SK-N-SH (cell line): ENCODE results near the gene PPIF. TPM values are rescaled to one million over a fixed set of nuclear protein-coding genes. Genes with fewer than 3 reads are reported as not detected.

ENCODE experiments used
- CTCF ChIA-PET: fragments of 300-600, 350-600 bp; formaldehyde crosslinking; extraction: SDS; loops from one replicate; lab custom pipeline; 2021; lab: Yijun Ruan, JAX
- POLR2A ChIA-PET: fragments of 350-600 bp; sonication (Branson Sonifier 250); formaldehyde crosslinking; extraction: SDS; loops from one replicate; lab custom pipeline; 2020; ENCODE audit warnings: antibody characterized with exemption, inconsistent platforms; lab: Yijun Ruan, JAX
- DNase-seq: peaks from one replicate; pipeline ENCODE4 v3.0.0; 2012
- H2AFZ ChIP-seq: fragments of 200-600 bp; sonication (generic); 2 replicates; pipeline ENCODE4 v1.8.1; 2016; ENCODE audit warnings: antibody characterized with exemption, mild to moderate bottlenecking, low read depth
- H3F3A ChIP-seq: fragments of 200-600 bp; sonication (generic); replicated peaks from 2 replicates; pipeline ENCODE3; 2016; ENCODE audit warnings: antibody characterized with exemption, mild to moderate bottlenecking; ENCODE audit not compliant: insufficient read depth
- H3K27ac ChIP-seq, 2 experiments: fragments of 200-500 bp in 1 of 2; fragments of 200-600 bp in 1 of 2; sonication (Bioruptor generic) in 1 of 2; sonication (generic), shearing (Covaris generic) in 1 of 2; 2 replicates each; pipeline versions ENCODE4 v1.5.1 to v1.6.1; 2014 to 2016; ENCODE audit warnings: low read depth in 2 of 2, inconsistent platforms in 1 of 2, low read length in 1 of 2, mild to moderate bottlenecking in 1 of 2, mixed read lengths in 1 of 2
- H3K27me3 ChIP-seq: fragments of 200-600 bp; sonication (generic), shearing (Covaris generic); 2 replicates; pipeline ENCODE4 v1.6.1; 2016; ENCODE audit warnings: mixed run types; ENCODE audit not compliant: insufficient read depth
- H3K36me3 ChIP-seq, 2 experiments: fragments of 200-500 bp in 1 of 2; fragments of 200-600 bp in 1 of 2; sonication (Bioruptor generic) in 1 of 2; sonication (generic) in 1 of 2; replicated peaks in 1 of 2; 2 replicates each; pipeline versions ENCODE3 to v1.5.1; 2014 to 2016; ENCODE audit warnings: low read length in 1 of 2, mild to moderate bottlenecking in 1 of 2; ENCODE audit not compliant: insufficient read depth in 2 of 2, control insufficient read depth in 1 of 2
- H3K4me1 ChIP-seq, 2 experiments: fragments of 200-500 bp in 1 of 2; fragments of 200-600 bp in 1 of 2; sonication (Bioruptor generic) in 1 of 2; sonication (generic), shearing (Covaris generic) in 1 of 2; 2 replicates each; pipeline versions ENCODE4 v1.5.1 to v1.6.1; 2014 to 2016; ENCODE audit warnings: low read depth in 1 of 2, low read length in 1 of 2, mixed run types in 1 of 2; ENCODE audit not compliant: insufficient read depth in 2 of 2, control insufficient read depth in 1 of 2
- H3K4me2 ChIP-seq: fragments of 200-600 bp; sonication (generic), shearing (Covaris generic); 2 replicates; pipeline ENCODE4 v1.6.1; 2017; ENCODE audit warnings: mixed run types
- H3K4me3 ChIP-seq, 2 experiments: fragments of 200-500 bp in 1 of 2; fragments of 200-600 bp in 1 of 2; sonication (Bioruptor generic) in 1 of 2; sonication (generic), shearing (Covaris generic) in 1 of 2; 2 replicates each; pipeline versions ENCODE4 v1.5.1 to v1.8.1; 2014 to 2016; ENCODE audit warnings: low read depth in 2 of 2, inconsistent platforms in 1 of 2, low read length in 1 of 2, mild to moderate bottlenecking in 1 of 2, mixed read lengths in 1 of 2, moderate library complexity in 1 of 2
- H3K79me2 ChIP-seq: fragments of 200-600 bp; sonication (generic); 2 replicates; pipeline ENCODE4 v1.8.1; 2017; ENCODE audit warnings: mild to moderate bottlenecking; ENCODE audit not compliant: insufficient read depth
- H3K9ac ChIP-seq: fragments of 200-600 bp; sonication (generic); 2 replicates; pipeline ENCODE4 v1.6.1; 2017; ENCODE audit warnings: mixed run types
- H3K9me2 ChIP-seq: fragments of 200-600 bp; sonication (generic); 2 replicates; pipeline ENCODE4 v1.6.1; 2017; ENCODE audit warnings: mixed run types
- H3K9me3 ChIP-seq: fragments of 200-600 bp; sonication (generic); 2 replicates; pipeline ENCODE4 v1.6.1; 2017; ENCODE audit warnings: mixed run types, mild to moderate bottlenecking, moderate library complexity
- H4K20me1 ChIP-seq: fragments of 200-600 bp; sonication (generic); 2 replicates; pipeline ENCODE4 v1.6.1; 2017; ENCODE audit warnings: mild to moderate bottlenecking, mixed run types; ENCODE audit not compliant: insufficient read depth
- CHD2 ChIP-seq: fragments of 150-350 bp; IDR thresholded peaks from 2 replicates; pipeline ENCODE4 v1.6.1; 2018; ENCODE audit warnings: low read length; ENCODE audit not compliant: partially characterized antibody
- EP300 ChIP-seq, 2 experiments: IDR thresholded peaks; 2 replicates each; pipeline versions ENCODE4 v1.4.0 to v1.6.1; 2012; ENCODE audit warnings: borderline replicate concordance in 1 of 2, low read depth in 1 of 2, low read length in 1 of 2
- FOSL2 ChIP-seq: IDR thresholded peaks from 2 replicates; pipeline ENCODE4 v1.4.0; 2012; ENCODE audit warnings: low read depth, mild to moderate bottlenecking, moderate library complexity, borderline replicate concordance
- FOXM1 ChIP-seq: IDR thresholded peaks from 2 replicates; pipeline ENCODE4 v1.4.0; 2012; ENCODE audit warnings: low read depth, mild to moderate bottlenecking
- GATA2 ChIP-seq: sonication (generic); formaldehyde crosslinking; IDR thresholded peaks from 2 replicates; pipeline ENCODE4 v1.5.0; 2020; ENCODE audit warnings: mild to moderate bottlenecking, missing genetic modification reagents
- POLR2AphosphoS5 ChIP-seq: IDR thresholded peaks from 2 replicates; pipeline ENCODE4 v1.6.1; 2012; ENCODE audit warnings: low read depth, low read length
- RAD21 ChIP-seq: IDR thresholded peaks from 2 replicates; pipeline ENCODE4 v1.6.1; 2012; ENCODE audit warnings: mild to moderate bottlenecking, low read length
- SIN3A ChIP-seq: IDR thresholded peaks from 2 replicates; pipeline ENCODE4 v1.6.1; 2012; ENCODE audit warnings: low read depth, mild to moderate bottlenecking, low read length, moderate library complexity, borderline replicate concordance
- SMC3 ChIP-seq: IDR thresholded peaks from 2 replicates; pipeline ENCODE4 v1.6.1; 2012; ENCODE audit warnings: low read depth, low read length, improper control_type of control experiment
- WGBS: methylation state at CpG from one replicate; pipeline ENCODE4 v1.1.6; 2017; ENCODE audit warnings: low lambda C conversion rate; 5-methylcytosine and 5-hydroxymethylcytosine counted together
- polyA plus RNA-seq, 3 experiments: library from polyadenylated mRNA; depleted of rRNA; stranded (reverse); fragments of >200 nt; gene quantifications; 2 replicates each; pipeline ENCODE4 v1.2.3, GENCODE V29; 2012
- TF ChIP-seq, protein P1 (sequence below): fragments of 200-600 bp; sonication (generic); IDR thresholded peaks from 2 replicates; pipeline ENCODE4 v1.6.1; 2017; ENCODE audit warnings: antibody characterized with exemption, mild to moderate bottlenecking, moderate library complexity

The PPIF gene
- polyA plus RNA-seq, 1 of the 3 experiments (the other 2 are of a cell fraction), result 85.9 TPM

DNA sequence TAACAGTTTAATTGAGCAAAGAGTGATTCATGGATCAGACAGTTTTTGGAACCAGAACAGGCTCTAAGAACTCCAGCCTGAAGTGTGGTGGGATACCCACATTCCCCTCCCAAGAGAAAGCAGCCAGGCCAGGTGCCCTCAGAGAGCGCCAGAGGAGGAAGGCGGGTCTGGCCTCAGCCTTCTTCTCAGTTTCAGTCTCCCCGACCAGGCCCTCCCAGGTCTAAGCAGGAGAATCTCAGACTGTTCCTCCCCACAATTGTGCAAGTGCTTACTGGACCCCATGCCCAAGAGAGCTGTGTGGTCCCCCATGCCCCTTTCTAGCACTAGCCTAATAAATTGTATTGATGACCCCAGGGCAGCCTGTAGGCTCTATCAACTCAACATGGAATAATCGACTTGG lies 25.6 kb downstream of the PPIF start:
- DNase-seq, result no peak
- no peak overlapping the region for H3K4me3 ChIP-seq
- no peaks in the 10 kb centered on the region for H4K20me1 ChIP-seq
- no peaks in the 10 kb centered on the region for H3K27me3 ChIP-seq
- H3F3A ChIP-seq, result peaks cover 22% of the 10 kb centered on the region
- no peak overlapping the region for H3K9ac ChIP-seq
- no peak for TF ChIP-seq POLR2AphosphoS5
- no peak for TF ChIP-seq SIN3A
- TF ChIP-seq GATA2, result no peak
- no peak for TF ChIP-seq EP300 (IDR thresholded peaks at IDR 0.05; ENCODE audit: borderline replicate concordance in 1 of 2, low read depth in 1 of 2, low read length in 1 of 2)
- TF ChIP-seq FOSL2, result no peak
- no peaks in the 10 kb centered on the region for H3K9me2 ChIP-seq
- CTCF ChIA-PET, result interaction anchor here (1.0 to 5.7 kb wide), 10 partner anchors 16 to 130 kb away, joined by 3 to 99 read pairs (median 12); no protein-coding TSS in a partner anchor
- H3K9me3 ChIP-seq, result no peaks in the 10 kb centered on the region
- 74% methylated on average over 2 of the region's 4 CpGs for WGBS
- no peak overlapping the region for H3K4me2 ChIP-seq
- H3K36me3 ChIP-seq, result peaks cover 0 to 5% of the 10 kb centered on the region in 2 experiments
- no peak overlapping the region for H3K27ac ChIP-seq
- no peaks in the 10 kb centered on the region for H3K79me2 ChIP-seq
- POLR2A ChIA-PET, result no interaction called here
- H2AFZ ChIP-seq, result no peak overlapping the region
- H3K4me1 ChIP-seq, result peaks cover 3 to 7% of the 10 kb centered on the region in 2 experiments; a peak in 2 of 4 replicates

GRCh38 chr10:79374312-79375191 lies 27.3 kb downstream of the PPIF start:
- ChIA-PET POLR2A (interaction anchor here (0.7 kb wide), 1 partner anchor 74 kb away, joined by 4 read pairs; no protein-coding TSS in a partner anchor), CTCF (interaction anchor here (0.6 to 5.7 kb wide), 58 partner anchors 9 to 1080 kb away, joined by 3 to 99 read pairs (median 5); partner anchors contain the start of genes PPIF and ZCCHC24)
- Histone ChIP-seq H3K79me2 (no peaks in the 10 kb centered on the region), H3K27ac (no peak overlapping the region), H3K4me2 (no peak overlapping the region), H3K9me3 (no peaks in the 10 kb centered on the region), H3K4me1 (peaks cover 7% of the 10 kb centered on the region in 2 experiments; a peak in 2 of 4 replicates), H3K9me2 (no peaks in the 10 kb centered on the region), H3K36me3 (no peaks in the 10 kb centered on the region), H3K27me3 (no peaks in the 10 kb centered on the region), H3F3A (peaks cover 13% of the 10 kb centered on the region), H3K4me3 (no peak overlapping the region), H2AFZ (no peak overlapping the region; the same call in 1 of the 2 replicates), H3K9ac (no peak overlapping the region), H4K20me1 (no peaks in the 10 kb centered on the region)
- WGBS, result 0% methylated on average over 7 of the region's 7 CpGs
- DNase-seq, result peak; percentile 84
- TF ChIP-seq POLR2AphosphoS5, result no peak
- TF ChIP-seq FOXM1, result no peak
- peak; percentile 99 for TF ChIP-seq RAD21
- TF ChIP-seq, protein P1, sequence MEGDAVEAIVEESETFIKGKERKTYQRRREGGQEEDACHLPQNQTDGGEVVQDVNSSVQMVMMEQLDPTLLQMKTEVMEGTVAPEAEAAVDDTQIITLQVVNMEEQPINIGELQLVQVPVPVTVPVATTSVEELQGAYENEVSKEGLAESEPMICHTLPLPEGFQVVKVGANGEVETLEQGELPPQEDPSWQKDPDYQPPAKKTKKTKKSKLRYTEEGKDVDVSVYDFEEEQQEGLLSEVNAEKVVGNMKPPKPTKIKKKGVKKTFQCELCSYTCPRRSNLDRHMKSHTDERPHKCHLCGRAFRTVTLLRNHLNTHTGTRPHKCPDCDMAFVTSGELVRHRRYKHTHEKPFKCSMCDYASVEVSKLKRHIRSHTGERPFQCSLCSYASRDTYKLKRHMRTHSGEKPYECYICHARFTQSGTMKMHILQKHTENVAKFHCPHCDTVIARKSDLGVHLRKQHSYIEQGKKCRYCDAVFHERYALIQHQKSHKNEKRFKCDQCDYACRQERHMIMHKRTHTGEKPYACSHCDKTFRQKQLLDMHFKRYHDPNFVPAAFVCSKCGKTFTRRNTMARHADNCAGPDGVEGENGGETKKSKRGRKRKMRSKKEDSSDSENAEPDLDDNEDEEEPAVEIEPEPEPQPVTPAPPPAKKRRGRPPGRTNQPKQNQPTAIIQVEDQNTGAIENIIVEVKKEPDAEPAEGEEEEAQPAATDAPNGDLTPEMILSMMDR, result peak; percentile 91
- peak; percentile 98 for TF ChIP-seq SMC3
- TF ChIP-seq CHD2, result peak; percentile 39
